Natural killer cell (primary cell): ENCODE data around the gene SF3B5. TPM values are rescaled to one million over a fixed set of nuclear protein-coding genes. Genes with fewer than 3 reads are reported as not detected.

Experiments
- ATAC-seq, 3 donors: fragments of 150-1000 bp in 2 of 3; fragments of 200-7000 bp in 1 of 3; cut with Tn5 transposase; 1 replicate in 1 of 3; 2 replicates in 2 of 3; pipeline ENCODE4 v1.10.0; 2021; ENCODE audit warnings: mild to moderate bottlenecking in 2 of 3, moderate library complexity in 2 of 3
- DNase-seq, 2 donors: peaks; one replicate each; pipeline versions ENCODE4 v3.0.0 to v3.0.0-alpha.2; 2013 to 2021; ENCODE audit warnings: mixed read lengths in 1 of 2
- H3K27ac ChIP-seq: one replicate; pipeline ENCODE4 v1.5.1; 2013; ENCODE audit warnings: mild to moderate bottlenecking, low read length
- H3K27me3 ChIP-seq: one replicate; pipeline ENCODE4 v1.6.1; 2013; ENCODE audit warnings: low read length; ENCODE audit not compliant: control insufficient read depth, insufficient read depth
- H3K36me3 ChIP-seq: one replicate; pipeline ENCODE4 v1.6.1; 2013; ENCODE audit warnings: low read length; ENCODE audit not compliant: control insufficient read depth, insufficient read depth
- H3K4me1 ChIP-seq: one replicate; pipeline ENCODE4 v1.6.1; 2013; ENCODE audit warnings: low read length; ENCODE audit not compliant: control insufficient read depth, insufficient read depth
- H3K4me3 ChIP-seq: one replicate; pipeline ENCODE4 v1.5.1; 2013; ENCODE audit warnings: low read length
- H3K9me3 ChIP-seq: one replicate; pipeline ENCODE4 v1.6.1; 2013; ENCODE audit warnings: low read length; ENCODE audit not compliant: control insufficient read depth, insufficient read depth
- H3K27ac Mint-ChIP-seq, 2 donors: one replicate each; pipeline ENCODE4 v1.8.0; 2022; ENCODE audit warnings: mild to moderate bottlenecking in 2 of 2, mixed read lengths in 2 of 2, moderate library complexity in 1 of 2
- H3K27me3 Mint-ChIP-seq, 2 donors: one replicate each; pipeline ENCODE4 v1.8.0; 2022; ENCODE audit warnings: low read depth in 2 of 2, mixed read lengths in 2 of 2
- H3K36me3 Mint-ChIP-seq: one replicate; pipeline ENCODE4 v1.8.0; 2022; ENCODE audit warnings: mixed read lengths
- H3K4me1 Mint-ChIP-seq, 2 donors: one replicate each; pipeline ENCODE4 v1.8.0; 2022; ENCODE audit warnings: mixed read lengths in 2 of 2
- H3K4me3 Mint-ChIP-seq: one replicate; pipeline ENCODE4 v1.8.0; 2022; ENCODE audit warnings: mild to moderate bottlenecking, moderate library complexity, mixed read lengths
- H3K9me3 Mint-ChIP-seq, 2 donors: one replicate each; pipeline ENCODE4 v1.8.0; 2022; ENCODE audit warnings: mixed read lengths in 2 of 2
- CTCF ChIP-seq: fragments of 200-600 bp; IDR thresholded peaks from one replicate; pipeline ENCODE4 v1.8.0; 2022; ENCODE audit warnings: antibody characterized with exemption
- whole genome bisulfite sequencing: methylation state at CpG from one replicate; pipeline ENCODE4 v1.1.7; 2013; ENCODE audit warnings: missing lambda C conversion rate; ENCODE audit not compliant: insufficient coverage; 5-methylcytosine and 5-hydroxymethylcytosine counted together
- intact Hi-C: fragments of 100-400 bp; cut with micrococcal nuclease; formaldehyde crosslinking; loops from one replicate; pipeline ENCODE4 v1.14.2; 2022
- total RNA-seq, 4 donors: library from RNA; stranded (reverse); fragments of 120-200 nt in 1 of 4; gene quantifications; one replicate each; pipeline versions ENCODE4 v1.2.3 to v1.2.4, GENCODE V29; 2013 to 2022

Gene SF3B5
- total RNA-seq, 3 donors from 2014 or later (not counting 1 experiment from before 2014, with no cell fraction given) = 122 to 145 (median 122) TPM

GRCh38 chr6:144075875-144076274, 19.5 kb downstream of the SF3B5 start:
- no peaks in the 10 kb centered on the region for H3K36me3 ChIP-seq
- WGBS = no CpG with 5 or more reads among the region's 1 CpG
- Mint-ChIP-seq H3K9me3 (no peaks in the 10 kb centered on the region), H3K27me3 (peaks cover 7 to 16% of the 10 kb centered on the region in 2 donors), H3K27ac (no peak overlapping the region), H3K36me3 (no peaks in the 10 kb centered on the region), H3K4me3 (no peak overlapping the region), H3K4me1 (no peaks in the 10 kb centered on the region)
- no peaks in the 10 kb centered on the region for H3K27me3 ChIP-seq
- H3K4me3 ChIP-seq = no peak overlapping the region
- no peaks in the 10 kb centered on the region for H3K9me3 ChIP-seq
- intact Hi-C loops = no loop called here
- H3K27ac ChIP-seq = no peak overlapping the region
- DNase-seq (no peak), ATAC-seq (no peak)
- no peak for TF ChIP-seq CTCF
- H3K4me1 ChIP-seq = no peaks in the 10 kb centered on the region

GRCh38 chr6:144075187-144075586, 20.2 kb downstream of the SF3B5 start:
- H3K27me3 ChIP-seq = no peaks in the 10 kb centered on the region
- DNase-seq = no peak
- H3K9me3 ChIP-seq = no peaks in the 10 kb centered on the region
- Mint-ChIP-seq H3K4me1 (no peaks in the 10 kb centered on the region), H3K27me3 (peaks cover 7 to 16% of the 10 kb centered on the region in 2 donors), H3K36me3 (no peaks in the 10 kb centered on the region), H3K27ac (no peak overlapping the region), H3K4me3 (no peak overlapping the region), H3K9me3 (no peaks in the 10 kb centered on the region)
- no peak overlapping the region for H3K4me3 ChIP-seq
- no peak overlapping the region for H3K27ac ChIP-seq
- no peaks in the 10 kb centered on the region for H3K36me3 ChIP-seq
- no peaks in the 10 kb centered on the region for H3K4me1 ChIP-seq
- intact Hi-C loops = no loop called here
- no peak for ATAC-seq
- no peak for TF ChIP-seq CTCF
- WGBS = 64% methylated on average over 3 of the region's 3 CpGs

GRCh38 chr6:144073024-144073423, 22.3 kb downstream of the SF3B5 start:
- ATAC-seq (no peak), DNase-seq (no peak)
- no peaks in the 10 kb centered on the region for H3K9me3 ChIP-seq
- Mint-ChIP-seq H3K9me3 (no peaks in the 10 kb centered on the region), H3K4me3 (no peak overlapping the region), H3K36me3 (no peaks in the 10 kb centered on the region), H3K27ac (no peak overlapping the region), H3K4me1 (no peaks in the 10 kb centered on the region), H3K27me3 (peaks cover 12 to 23% of the 10 kb centered on the region in 2 donors)
- no peaks in the 10 kb centered on the region for H3K36me3 ChIP-seq
- TF ChIP-seq CTCF = no peak
- intact Hi-C loops = no loop called here
- 62% methylated on average over 3 of the region's 3 CpGs for WGBS
- H3K27ac ChIP-seq = no peak overlapping the region
- H3K4me3 ChIP-seq = no peak overlapping the region
- H3K4me1 ChIP-seq = no peaks in the 10 kb centered on the region
- no peaks in the 10 kb centered on the region for H3K27me3 ChIP-seq

- Histone ChIP-seq H3K27me3 (no peaks in the 10 kb centered on the region), H3K4me3 (no peak overlapping the region), H3K27ac (no peak overlapping the region), H3K4me1 (peaks cover 7% of the 10 kb centered on the region), H3K9me3 (no peaks in the 10 kb centered on the region), H3K36me3 (no peaks in the 10 kb centered on the region)
- DNase-seq = no peak
- TF ChIP-seq CTCF = no peak
- intact Hi-C loops = no loop called here
- Mint-ChIP-seq H3K27me3 (peaks cover 18 to 36% of the 10 kb centered on the region in 2 donors), H3K4me1 (peaks cover 4 to 11% of the 10 kb centered on the region in 2 donors), H3K27ac (no peak overlapping the region), H3K36me3 (no peaks in the 10 kb centered on the region), H3K4me3 (no peak overlapping the region), H3K9me3 (no peaks in the 10 kb centered on the region)
- WGBS = 97% methylated on average over 3 of the region's 3 CpGs
- no peak for ATAC-seq
These were observed 25.9 kb downstream of the SF3B5 start for GRCh38 chr6:144069506-144069905.
